ENCODE results near the gene MST1.

Gene MST1

GRCh38 chr3:49717959-49718857 lies 28.9 kb upstream of the MST1 start:
- no peak for DNase-seq

GRCh38 chr3:49717211-49717958 lies 28.1 kb upstream of the MST1 start:
- DNase-seq: no peak

- no peak for DNase-seq
Observed at GRCh38 chr3:49716691-49717210, 27.5 kb upstream of the MST1 start.

GRCh38 chr3:49716169-49716568 lies 26.9 kb upstream of the MST1 start:
- DNase-seq: no peak

- no peak for DNase-seq
Observed at GRCh38 chr3:49715611-49716121, 26.4 kb upstream of the MST1 start.

GRCh38 chr3:49714728-49715550 lies 25.7 kb upstream of the MST1 start:
- no peak for DNase-seq

- no peak for DNase-seq
Observed at GRCh38 chr3:49713336-49714105, 24.2 kb upstream of the MST1 start.

GRCh38 chr3:49712631-49713317 lies 23.5 kb upstream of the MST1 start:
- no peak for DNase-seq

- no peak for DNase-seq
Observed at GRCh38 chr3:49712166-49712565, 22.9 kb upstream of the MST1 start.

GRCh38 chr3:49711489-49711888 lies 22.2 kb upstream of the MST1 start:
- DNase-seq: no peak

- no peak for DNase-seq
Observed at GRCh38 chr3:49709852-49710251, 20.6 kb upstream of the MST1 start.

GRCh38 chr3:49707113-49707480 lies 17.8 kb upstream of the MST1 start:
- DNase-seq: no peak

GRCh38 chr3:49706456-49707112 lies 17.3 kb upstream of the MST1 start:
- DNase-seq: no peak

- DNase-seq: no peak
Observed at GRCh38 chr3:49705390-49705960, 16.2 kb upstream of the MST1 start.

GRCh38 chr3:49704629-49705028 lies 15.4 kb upstream of the MST1 start:
- DNase-seq: no peak

- no peak for DNase-seq
Observed at GRCh38 chr3:49703956-49704355, 14.7 kb upstream of the MST1 start.

- peak; percentile 54 for DNase-seq
Observed at GRCh38 chr3:49703443-49703927, 14.2 kb upstream of the MST1 start.

- DNase-seq: no peak
Observed at GRCh38 chr3:49702672-49703071, 13.4 kb upstream of the MST1 start.

GRCh38 chr3:49701388-49702077 lies 12.3 kb upstream of the MST1 start:
- DNase-seq: no peak
